ENCODE measurements around the gene MAP4K5. TPM values are rescaled to one million over a fixed set of nuclear protein-coding genes. Genes with fewer than 3 reads are reported as not detected.

Gene MAP4K5
- total and polyA plus RNA-seq, 2 of the 13 experiments (the other 11 are each of a cell fraction or from before 2014, with no cell fraction given) = 12.7 to 23.9 TPM

DNA sequence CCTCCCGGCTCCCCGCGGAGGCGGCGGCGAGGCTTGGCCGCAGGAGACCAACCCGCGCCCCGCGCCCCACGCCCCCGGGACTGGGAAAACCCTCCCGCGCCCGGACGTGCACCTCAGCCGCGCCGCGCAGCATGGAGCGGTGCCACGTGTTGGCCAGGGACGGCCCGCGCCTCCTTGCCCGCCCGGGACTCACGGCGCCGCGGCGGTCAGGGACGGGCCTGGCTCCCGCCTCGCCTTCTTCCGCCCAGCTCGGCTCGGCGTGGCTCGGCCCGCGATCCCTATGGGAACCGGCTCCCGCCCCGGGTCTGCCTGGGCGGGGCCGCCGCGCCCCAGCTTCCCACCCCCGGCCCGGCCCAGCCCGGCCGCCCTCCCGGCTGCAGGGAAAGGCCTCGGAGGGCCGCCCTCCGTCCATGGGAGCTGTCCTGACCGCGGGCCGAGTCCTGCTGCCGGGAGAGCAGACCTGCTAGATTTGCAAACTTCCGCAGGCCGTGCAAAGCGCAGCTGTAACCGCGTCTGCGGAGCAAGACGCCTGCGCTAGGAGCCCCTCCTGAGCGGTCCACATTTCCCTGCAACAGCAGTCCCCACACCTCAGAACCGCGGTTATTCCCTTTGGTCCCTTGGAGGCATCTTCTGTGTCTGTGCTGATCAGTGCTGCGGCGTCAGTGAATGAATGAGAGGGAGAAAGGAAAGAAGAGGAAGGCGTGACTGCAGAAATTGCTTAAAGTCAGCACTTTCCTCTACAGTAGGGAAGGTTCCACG is 135.6 kb downstream of the MAP4K5 start, which contains the start of gene CDKL1 (continued):
- TF ChIP-seq ZMYM2 (CRISPR knock-in tag; IDR thresholded peaks at IDR 0.05) (no peak), PAF1 (CRISPR knock-in tag; IDR thresholded peaks at IDR 0.05) (no peak), SIN3A (IDR thresholded peaks at IDR 0.05; ENCODE audit: borderline replicate concordance, low read depth, low read length) (0 out of 2 replicates have a peak, but pooled peaks have one; percentile 26), ARNTL (CRISPR knock-in tag; IDR thresholded peaks at IDR 0.05) (0 out of 2 replicates have a peak, but pooled peaks have one; percentile 20), NFKB2 (CRISPR knock-in tag; IDR thresholded peaks at IDR 0.05; ENCODE audit: borderline replicate concordance) (peak; percentile 73; the same call in 1 of the 2 replicates), ZNF33B (CRISPR knock-in tag; IDR thresholded peaks at IDR 0.05) (no peak), PLRG1 (conservative IDR thresholded peaks at IDR 0.05) (no peak), ZSCAN31 (CRISPR knock-in tag; IDR thresholded peaks at IDR 0.05; ENCODE audit: low read depth) (peak; percentile 75; the same call in 1 of the 2 replicates), NFATC3 (CRISPR knock-in tag; IDR thresholded peaks at IDR 0.05) (no peak), JUN (CRISPR knock-in tag; IDR thresholded peaks at IDR 0.05) (no peak), IRX3 (CRISPR knock-in tag; IDR thresholded peaks at IDR 0.05; ENCODE audit: borderline replicate concordance, low read depth) (peak; percentile 51; the same call in 1 of the 2 replicates), ZNF772 (CRISPR knock-in tag; IDR thresholded peaks at IDR 0.05) (peak; percentile 36; the same call in 1 of the 2 replicates), KLF16 (CRISPR knock-in tag; IDR thresholded peaks at IDR 0.05) (0 out of 4 replicates have a peak, but pooled peaks of 1 of the 2 experiments have one; percentile 25), ZNF567 (CRISPR knock-in tag; IDR thresholded peaks at IDR 0.05; ENCODE audit: borderline replicate concordance) (no peak), RARA (CRISPR knock-in tag; IDR thresholded peaks at IDR 0.05) (no peak), TAF15 (IDR thresholded peaks at IDR 0.05; ENCODE audit: low read depth, low read length, poor library complexity, severe bottlenecking) (no peak), ZNF350 (CRISPR knock-in tag; IDR thresholded peaks at IDR 0.05; ENCODE audit: borderline replicate concordance, low read depth) (no peak), ZEB1 (IDR thresholded peaks at IDR 0.05; ENCODE audit: insufficient replicate concordance, low read depth) (no peak), MED13 (CRISPR knock-in tag; IDR thresholded peaks at IDR 0.05) (no peak), ZFP36L1 (CRISPR knock-in tag; IDR thresholded peaks at IDR 0.05) (no peak)
- TF ChIP-seq, protein P1, sequence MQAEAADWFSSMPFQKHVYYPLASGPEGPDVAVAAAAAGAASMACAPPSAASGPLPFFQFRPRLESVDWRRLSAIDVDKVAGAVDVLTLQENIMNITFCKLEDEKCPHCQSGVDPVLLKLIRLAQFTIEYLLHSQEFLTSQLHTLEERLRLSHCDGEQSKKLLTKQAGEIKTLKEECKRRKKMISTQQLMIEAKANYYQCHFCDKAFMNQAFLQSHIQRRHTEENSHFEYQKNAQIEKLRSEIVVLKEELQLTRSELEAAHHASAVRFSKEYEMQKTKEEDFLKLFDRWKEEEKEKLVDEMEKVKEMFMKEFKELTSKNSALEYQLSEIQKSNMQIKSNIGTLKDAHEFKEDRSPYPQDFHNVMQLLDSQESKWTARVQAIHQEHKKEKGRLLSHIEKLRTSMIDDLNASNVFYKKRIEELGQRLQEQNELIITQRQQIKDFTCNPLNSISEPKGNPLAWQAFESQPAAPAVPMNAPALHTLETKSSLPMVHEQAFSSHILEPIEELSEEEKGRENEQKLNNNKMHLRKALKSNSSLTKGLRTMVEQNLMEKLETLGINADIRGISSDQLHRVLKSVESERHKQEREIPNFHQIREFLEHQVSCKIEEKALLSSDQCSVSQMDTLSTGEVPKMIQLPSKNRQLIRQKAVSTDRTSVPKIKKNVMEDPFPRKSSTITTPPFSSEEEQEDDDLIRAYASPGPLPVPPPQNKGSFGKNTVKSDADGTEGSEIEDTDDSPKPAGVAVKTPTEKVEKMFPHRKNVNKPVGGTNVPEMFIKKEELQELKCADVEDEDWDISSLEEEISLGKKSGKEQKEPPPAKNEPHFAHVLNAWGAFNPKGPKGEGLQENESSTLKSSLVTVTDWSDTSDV (CRISPR knock-in tag; IDR thresholded peaks at IDR 0.05) = peak; percentile 67; the same call in 1 of the 2 replicates
- TF ChIP-seq, protein P2, sequence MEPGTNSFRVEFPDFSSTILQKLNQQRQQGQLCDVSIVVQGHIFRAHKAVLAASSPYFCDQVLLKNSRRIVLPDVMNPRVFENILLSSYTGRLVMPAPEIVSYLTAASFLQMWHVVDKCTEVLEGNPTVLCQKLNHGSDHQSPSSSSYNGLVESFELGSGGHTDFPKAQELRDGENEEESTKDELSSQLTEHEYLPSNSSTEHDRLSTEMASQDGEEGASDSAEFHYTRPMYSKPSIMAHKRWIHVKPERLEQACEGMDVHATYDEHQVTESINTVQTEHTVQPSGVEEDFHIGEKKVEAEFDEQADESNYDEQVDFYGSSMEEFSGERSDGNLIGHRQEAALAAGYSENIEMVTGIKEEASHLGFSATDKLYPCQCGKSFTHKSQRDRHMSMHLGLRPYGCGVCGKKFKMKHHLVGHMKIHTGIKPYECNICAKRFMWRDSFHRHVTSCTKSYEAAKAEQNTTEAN (CRISPR knock-in tag; conservative IDR thresholded peaks at IDR 0.05) = peak; percentile 84; the same call in 1 of the 2 replicates
